H9 (cell line): ENCODE data around the gene EGFR. TPM values are rescaled to one million over a fixed set of nuclear protein-coding genes. Genes with fewer than 3 reads are reported as not detected.

Source experiments
- DNase-seq: peaks from one replicate; pipeline ENCODE4 v3.0.0-alpha.2; 2017
- H2AFZ ChIP-seq: one replicate; pipeline ENCODE4 v1.6.1; 2013; ENCODE audit warnings: mild to moderate bottlenecking, low read length, control low read depth, moderate library complexity
- H2AK5ac ChIP-seq: 2 replicates; pipeline ENCODE4 v1.6.1; 2013; ENCODE audit warnings: low read length, control low read depth, mixed read lengths; ENCODE audit not compliant: insufficient read length
- H2BK120ac ChIP-seq: one replicate; pipeline ENCODE4 v1.6.1; 2013; ENCODE audit warnings: low read depth, mild to moderate bottlenecking, low read length, control low read depth, inconsistent platforms; ENCODE audit not compliant: poor library complexity, severe bottlenecking
- H2BK12ac ChIP-seq: 2 replicates; pipeline ENCODE4 v1.6.1; 2013; ENCODE audit warnings: low read length, control low read depth, mixed read lengths, low read depth; ENCODE audit not compliant: insufficient read length
- H2BK15ac ChIP-seq: 2 replicates; pipeline ENCODE4 v1.6.1; 2013; ENCODE audit warnings: low read depth, low read length, control low read depth
- H2BK20ac ChIP-seq: one replicate; pipeline ENCODE4 v1.6.1; 2013; ENCODE audit warnings: low read depth, mild to moderate bottlenecking, low read length, control low read depth, inconsistent platforms; ENCODE audit not compliant: poor library complexity, severe bottlenecking
- H2BK5ac ChIP-seq: 2 replicates; pipeline ENCODE4 v1.6.1; 2013; ENCODE audit warnings: low read length, control low read depth, mixed read lengths; ENCODE audit not compliant: insufficient read length
- H3K14ac ChIP-seq: 2 replicates; pipeline ENCODE4 v1.6.1; 2013; ENCODE audit warnings: low read length, control low read depth; ENCODE audit not compliant: insufficient read depth
- H3K18ac ChIP-seq: 2 replicates; pipeline ENCODE4 v1.6.1; 2013; ENCODE audit warnings: low read depth, mild to moderate bottlenecking, mixed read lengths, low read length, control low read depth; ENCODE audit not compliant: insufficient read length
- H3K23ac ChIP-seq: 2 replicates; pipeline ENCODE4 v1.6.1; 2013; ENCODE audit warnings: low read length, control low read depth, mixed read lengths, low read depth; ENCODE audit not compliant: insufficient read length
- H3K23me2 ChIP-seq: 2 replicates; pipeline ENCODE4 v1.6.1; 2013; ENCODE audit warnings: low read depth, mild to moderate bottlenecking, mixed read lengths, low read length, control low read depth; ENCODE audit not compliant: insufficient read length, poor library complexity, severe bottlenecking
- H3K27ac ChIP-seq: 2 replicates; pipeline ENCODE4 v1.5.1; 2013; ENCODE audit warnings: low read length, control low read depth, mixed read lengths, low read depth; ENCODE audit not compliant: insufficient read length
- H3K27me3 ChIP-seq: 2 replicates; pipeline ENCODE4 v1.6.1; 2013; ENCODE audit warnings: low read length, control low read depth, inconsistent platforms; ENCODE audit not compliant: insufficient read depth
- H3K4ac ChIP-seq: 2 replicates; pipeline ENCODE4 v1.6.1; 2013; ENCODE audit warnings: low read depth, mild to moderate bottlenecking, control low read depth, inconsistent platforms, low read length, moderate library complexity
- H3K4me1 ChIP-seq: 2 replicates; pipeline ENCODE4 v1.6.1; 2013; ENCODE audit warnings: low read length, control low read depth, inconsistent platforms; ENCODE audit not compliant: insufficient read depth
- H3K4me2 ChIP-seq: 2 replicates; pipeline ENCODE4 v1.6.1; 2013; ENCODE audit warnings: low read length, control low read depth, mixed read lengths; ENCODE audit not compliant: insufficient read length, insufficient read depth
- H3K56ac ChIP-seq: 2 replicates; pipeline ENCODE4 v1.6.1; 2013; ENCODE audit warnings: low read depth, mild to moderate bottlenecking, mixed read lengths, low read length, control low read depth; ENCODE audit not compliant: insufficient read length
- H3K79me1 ChIP-seq: 2 replicates; pipeline ENCODE4 v1.6.1; 2013; ENCODE audit warnings: low read depth, mild to moderate bottlenecking, moderate library complexity, low read length, control low read depth, inconsistent platforms; ENCODE audit not compliant: insufficient read depth, poor library complexity, severe bottlenecking
- H3K79me2 ChIP-seq: 2 replicates; pipeline ENCODE4 v1.6.1; 2013; ENCODE audit warnings: low read length, control low read depth, inconsistent platforms; ENCODE audit not compliant: insufficient read depth
- H3K9ac ChIP-seq: 2 replicates; pipeline ENCODE4 v1.6.1; 2013; ENCODE audit warnings: low read length, control low read depth, mixed read lengths; ENCODE audit not compliant: insufficient read length; ENCODE audit errors: extremely low read depth
- H3K9me3 ChIP-seq: one replicate; pipeline ENCODE4 v1.6.1; 2013; ENCODE audit warnings: low read depth, low read length, inconsistent platforms; ENCODE audit not compliant: control insufficient read depth
- H3T11ph ChIP-seq: one replicate; pipeline ENCODE4 v1.6.1; 2013; ENCODE audit warnings: mild to moderate bottlenecking, low read length, control low read depth, inconsistent platforms
- H4K20me1 ChIP-seq: one replicate; pipeline ENCODE4 v1.6.1; 2013; ENCODE audit not compliant: control insufficient read depth, insufficient read length, insufficient read depth
- H4K5ac ChIP-seq: 2 replicates; pipeline ENCODE4 v1.6.1; 2013; ENCODE audit warnings: low read depth, mild to moderate bottlenecking, mixed read lengths, low read length, control low read depth; ENCODE audit not compliant: insufficient read length
- H4K8ac ChIP-seq: replicated peaks from 2 replicates; pipeline ENCODE4 v1.6.1; 2013; ENCODE audit warnings: low read length, control low read depth, mixed read lengths, low read depth; ENCODE audit not compliant: insufficient read length
- H4K91ac ChIP-seq: 2 replicates; pipeline ENCODE4 v1.6.1; 2013; ENCODE audit warnings: low read depth, mild to moderate bottlenecking, moderate library complexity, mixed read lengths, low read length, control low read depth; ENCODE audit not compliant: insufficient read length
- H3K27ac Mint-ChIP-seq, 3 experiments: 2 replicates in 2 of 3; 3 replicates in 1 of 3; pipeline ENCODE4 v1.8.0; 2020 to 2021; ENCODE audit warnings: mixed read lengths in 3 of 3, mild to moderate bottlenecking in 1 of 3, moderate library complexity in 1 of 3
- H3K27me3 Mint-ChIP-seq: 2 replicates; pipeline ENCODE4 v1.8.0; 2021; ENCODE audit warnings: low read depth, mild to moderate bottlenecking, moderate library complexity, mixed read lengths
- H3K36me3 Mint-ChIP-seq, 3 experiments: 2 replicates in 2 of 3; 3 replicates in 1 of 3; pipeline ENCODE4 v1.8.0; 2020 to 2021; ENCODE audit warnings: low read depth in 3 of 3, mixed read lengths in 3 of 3; ENCODE audit not compliant: insufficient read depth in 1 of 3
- H3K4me1 Mint-ChIP-seq, 2 experiments: 2 replicates each; pipeline ENCODE4 v1.8.0; 2020; ENCODE audit warnings: mixed read lengths in 2 of 2
- H3K4me3 Mint-ChIP-seq, 2 experiments: 2 replicates in 1 of 2; 3 replicates in 1 of 2; pipeline ENCODE4 v1.8.0; 2020 to 2021; ENCODE audit warnings: mild to moderate bottlenecking in 2 of 2, mixed read lengths in 2 of 2, moderate library complexity in 1 of 2
- H3K9me3 Mint-ChIP-seq, 2 experiments: 2 replicates in 1 of 2; 3 replicates in 1 of 2; pipeline ENCODE4 v1.8.0; 2020; ENCODE audit warnings: mild to moderate bottlenecking in 2 of 2, mixed read lengths in 2 of 2, moderate library complexity in 1 of 2
- CTCF ChIP-seq: fragments of 200-600 bp; sonication (generic); conservative IDR thresholded peaks from 3 replicates; pipeline ENCODE4 v1.8.0; 2021; ENCODE audit warnings: antibody characterized with exemption, mild to moderate bottlenecking
- WGBS: extraction: QIAGEN DNeasy Blood & Tissue Kit; methylation state at CpG from one replicate; pipeline ENCODE4 v1.1.7; 2013; ENCODE audit warnings: missing lambda C conversion rate, low lambda C conversion rate, mixed read lengths; ENCODE audit not compliant: insufficient read length; ENCODE audit errors: extremely low coverage; 5-methylcytosine and 5-hydroxymethylcytosine counted together
- total RNA-seq: library from RNA; stranded (reverse); gene quantifications from 2 replicates; pipeline ENCODE4 v1.2.1, GENCODE V29; 2021

EGFR gene
- total RNA-seq, 1 experiment from 2014 or later, result 3.3 TPM

DNA sequence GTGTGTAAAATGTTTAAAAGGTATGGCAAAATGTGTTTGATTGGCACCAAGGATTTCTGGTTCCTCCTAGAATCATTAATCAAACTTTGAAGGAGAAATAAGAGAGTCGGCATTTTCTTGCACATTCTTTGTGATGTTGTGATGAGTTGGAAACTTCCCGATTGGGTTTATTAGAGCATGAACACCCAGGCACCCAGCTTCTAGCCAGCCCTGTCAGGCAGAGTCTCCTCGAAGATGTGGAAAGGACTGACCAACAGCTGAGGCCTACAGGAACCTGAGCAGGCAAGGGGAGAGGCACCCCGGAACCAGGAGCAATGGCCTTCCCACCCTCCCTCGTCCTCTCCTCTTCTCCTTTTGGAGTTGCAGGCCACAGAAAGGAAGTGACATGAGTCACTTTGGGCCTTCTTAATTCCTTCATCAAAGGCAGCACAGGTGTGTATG is 68.7 kb downstream of the EGFR start:
- Histone ChIP-seq H3K23me2 (no peaks in the 10 kb centered on the region), H3K18ac (no peak overlapping the region), H4K91ac (no peak overlapping the region), H2BK120ac (no peak overlapping the region), H2AFZ (no peak overlapping the region), H3K79me1 (no peaks in the 10 kb centered on the region), H3K4ac (no peak overlapping the region), H3K27me3 (no peaks in the 10 kb centered on the region), H3T11ph (no peak overlapping the region), H3K9me3 (no peaks in the 10 kb centered on the region), H2BK20ac (no peak overlapping the region), H3K27ac (no peak overlapping the region), H3K9ac (no peak overlapping the region), H2AK5ac (no peak overlapping the region), H2BK5ac (no peak overlapping the region), H4K5ac (no peak overlapping the region), H4K8ac (no peak overlapping the region), H3K79me2 (no peaks in the 10 kb centered on the region), H2BK15ac (no peak overlapping the region), H3K14ac (no peak overlapping the region), H3K4me2 (no peak overlapping the region), H3K56ac (no peak overlapping the region), H3K4me1 (peaks cover 2% of the 10 kb centered on the region; the same call in 1 of the 2 replicates), H4K20me1 (no peaks in the 10 kb centered on the region), H2BK12ac (no peak overlapping the region), H3K23ac (no peak overlapping the region)
- DNase-seq, result no peak
- H3K27ac Mint-ChIP-seq, result no peak overlapping the region
- no peak for TF ChIP-seq CTCF
- H3K4me1 Mint-ChIP-seq, result peaks cover 21 to 24% of the 10 kb centered on the region in 2 experiments
- H3K4me3 Mint-ChIP-seq, result no peak overlapping the region
- no peaks in the 10 kb centered on the region for H3K36me3 Mint-ChIP-seq
- H3K27me3 Mint-ChIP-seq, result no peaks in the 10 kb centered on the region
- WGBS, result no CpG with 5 or more reads among the region's 5 CpGs
- H3K9me3 Mint-ChIP-seq, result no peaks in the 10 kb centered on the region
